Fibroblast of skin of right biceps (primary cell): Measurements from ENCODE around the gene PFDN2.

Source experiments
- DNase-seq: peaks from one replicate; pipeline ENCODE4 v3.0.0-alpha.2; 2013

The PFDN2 gene

GRCh38 chr1:161098210-161099068 is 19.4 kb downstream of the PFDN2 start, which contains the start of gene KLHDC9:
Gene KLHDC9 (plus strand): TSS chr1:161098361. CDS start chr1:161098536, 175 bp downstream.
- peak; percentile 70 for DNase-seq

- no peak for DNase-seq
These were observed 21.3 kb downstream of the PFDN2 start for GRCh38 chr1:161096530-161096929.

- DNase-seq: no peak
These were observed 21.8 kb downstream of the PFDN2 start for GRCh38 chr1:161096015-161096414.

GRCh38 chr1:161095230-161095629 is 22.6 kb downstream of the PFDN2 start:
- no peak for DNase-seq

- no peak for DNase-seq
These were observed 23.4 kb downstream of the PFDN2 start for GRCh38 chr1:161094481-161094880.

GRCh38 chr1:161092621-161093028 is 25.2 kb downstream of the PFDN2 start:
- peak; percentile 69 for DNase-seq

GRCh38 chr1:161091796-161092507 is 25.9 kb downstream of the PFDN2 start:
- DNase-seq: peak; percentile 63

- DNase-seq: no peak
These were observed 26.7 kb downstream of the PFDN2 start for GRCh38 chr1:161091093-161091492.

GRCh38 chr1:161090617-161091016 is 27.2 kb downstream of the PFDN2 start:
- no peak for DNase-seq

- DNase-seq: no peak
These were observed 27.9 kb downstream of the PFDN2 start for GRCh38 chr1:161089938-161090337.

GRCh38 chr1:161089251-161089924 is 28.4 kb downstream of the PFDN2 start, which contains the start of gene NECTIN4:
Gene NECTIN4 (minus strand): TSS chr1:161089558. CDS start chr1:161089296, 262 bp downstream.
- no peak for DNase-seq

GRCh38 chr1:161088587-161089110 is 29.2 kb downstream of the PFDN2 start:
- DNase-seq: peak; percentile 40

GRCh38 chr1:161086457-161086856 is 31.4 kb downstream of the PFDN2 start:
- no peak for DNase-seq

GRCh38 chr1:161085165-161085564 is 32.7 kb downstream of the PFDN2 start:
- DNase-seq: peak; percentile 62

GRCh38 chr1:161084597-161084988 is 33.2 kb downstream of the PFDN2 start:
- no peak for DNase-seq

GRCh38 chr1:161083748-161084596 is 33.9 kb downstream of the PFDN2 start:
- no peak for DNase-seq

GRCh38 chr1:161082996-161083747 is 34.7 kb downstream of the PFDN2 start:
- peak; percentile 85 for DNase-seq

- no peak for DNase-seq
These were observed 35.4 kb downstream of the PFDN2 start for GRCh38 chr1:161082483-161082882.

- no peak for DNase-seq
These were observed 36.3 kb downstream of the PFDN2 start for GRCh38 chr1:161081519-161081918.

GRCh38 chr1:161080441-161081405 is 37.1 kb downstream of the PFDN2 start:
- DNase-seq: peak; percentile 51
